ENCODE data around the gene TMCO4. TPM values are rescaled to one million over a fixed set of nuclear protein-coding genes. Genes with fewer than 3 reads are reported as not detected.

The TMCO4 gene
- total RNA-seq, 2 donors from 2014 or later = 26.9 to 44.1 TPM

GRCh38 chr1:19752083-19752696, 47.5 kb downstream of the TMCO4 start:
- Histone ChIP-seq H3K4me3 (no peak overlapping the region), H3K27me3 (no peaks in the 10 kb centered on the region), H3K27ac (no peak overlapping the region), H3K4me1 (no peaks in the 10 kb centered on the region), H3K9me3 (no peaks in the 10 kb centered on the region), H3K36me3 (no peaks in the 10 kb centered on the region), H3K9ac (ENCODE audit: low read depth in 2 of 2, low read length in 2 of 2) (no peak overlapping the region)
- no peak for DNase-seq
- TF ChIP-seq CTCF (IDR thresholded peaks at IDR 0.05) = no peak
- intact Hi-C loops (cut with DNase I) = no loop called here

- intact Hi-C loops (cut with DNase I) = no loop called here
- no peak overlapping the region for H3K4me3 ChIP-seq
- DNase-seq = no peak
- no peaks in the 10 kb centered on the region for H3K27me3 ChIP-seq
- H3K9me3 ChIP-seq = no peaks in the 10 kb centered on the region
- H3K9ac ChIP-seq (ENCODE audit: low read depth in 2 of 2, low read length in 2 of 2) = no peak overlapping the region
- TF ChIP-seq CTCF (IDR thresholded peaks at IDR 0.05) = no peak
- H3K36me3 ChIP-seq = no peaks in the 10 kb centered on the region
- no peaks in the 10 kb centered on the region for H3K4me1 ChIP-seq
- H3K27ac ChIP-seq = no peak overlapping the region
These were observed 48.8 kb downstream of the TMCO4 start for GRCh38 chr1:19750882-19751276.

- no peak for DNase-seq
- H3K4me3 ChIP-seq = no peak overlapping the region
- intact Hi-C loops (cut with DNase I) = no loop called here
- TF ChIP-seq CTCF (IDR thresholded peaks at IDR 0.05) = no peak
- H3K27ac ChIP-seq = no peak overlapping the region
- H3K9me3 ChIP-seq = no peaks in the 10 kb centered on the region
- no peak overlapping the region for H3K9ac ChIP-seq (ENCODE audit: low read depth in 2 of 2, low read length in 2 of 2)
- no peaks in the 10 kb centered on the region for H3K36me3 ChIP-seq
- H3K4me1 ChIP-seq = no peaks in the 10 kb centered on the region
- no peaks in the 10 kb centered on the region for H3K27me3 ChIP-seq
These were observed 49.4 kb downstream of the TMCO4 start for GRCh38 chr1:19750101-19750881.

GRCh38 chr1:19749685-19750084, 50.0 kb downstream of the TMCO4 start:
- no peaks in the 10 kb centered on the region for H3K27me3 ChIP-seq
- H3K4me3 ChIP-seq = no peak overlapping the region
- no peak overlapping the region for H3K9ac ChIP-seq (ENCODE audit: low read depth in 2 of 2, low read length in 2 of 2)
- no peak for TF ChIP-seq CTCF (IDR thresholded peaks at IDR 0.05)
- no peaks in the 10 kb centered on the region for H3K4me1 ChIP-seq
- intact Hi-C loops (cut with DNase I) = no loop called here
- H3K36me3 ChIP-seq = no peaks in the 10 kb centered on the region
- no peaks in the 10 kb centered on the region for H3K9me3 ChIP-seq
- DNase-seq = no peak
- no peak overlapping the region for H3K27ac ChIP-seq

GRCh38 chr1:19747761-19748160, 52.0 kb downstream of the TMCO4 start:
- Histone ChIP-seq H3K36me3 (no peaks in the 10 kb centered on the region), H3K27me3 (no peaks in the 10 kb centered on the region), H3K4me1 (no peaks in the 10 kb centered on the region), H3K4me3 (no peak overlapping the region), H3K9ac (ENCODE audit: low read depth in 2 of 2, low read length in 2 of 2) (no peak overlapping the region), H3K27ac (no peak overlapping the region), H3K9me3 (no peaks in the 10 kb centered on the region)
- intact Hi-C loops (cut with DNase I) = no loop called here
- DNase-seq = no peak
- no peak for TF ChIP-seq CTCF (IDR thresholded peaks at IDR 0.05)
